K562 (cell line): Measurements from ENCODE around the gene RCC1. TPM values are rescaled to one million over a fixed set of nuclear protein-coding genes. Genes with fewer than 3 reads are reported as not detected.
A peak's percentile ranks its signal among the peaks of the same experiment; 100 is the strongest.

Experiments
- ATAC-seq: fragments of 200-7000 bp; cut with Tn5 transposase; 3 replicates; pipeline ENCODE4 v1.9.1; 2020; ENCODE audit warnings: moderate library complexity
- BruUV-seq: library from RNA; stranded (reverse); fragments of 400-500 nt; replicated peaks from 2 replicates; lab custom pipeline; 2021; lab: Mats Ljungman, UMichigan
- CTCF ChIA-PET: fragments of 300-600 bp; formaldehyde crosslinking; extraction: SDS; loops from one replicate; lab custom pipeline; 2021; ENCODE audit warnings: low intra/inter-chr PET ratio; lab: Yijun Ruan, JAX
- POLR2A ChIA-PET: fragments of 300-600, 350-650 bp; sonication (Branson Sonifier 250); formaldehyde crosslinking; extraction: SDS; loops from one replicate; lab custom pipeline; 2021; ENCODE audit warnings: antibody characterized with exemption, inconsistent platforms; lab: Yijun Ruan, JAX
- DNase-seq, 4 experiments: peaks; one replicate each; pipeline versions ENCODE4 v3.0.0 to v3.0.0-alpha.2; 2011 to 2018; ENCODE audit warnings: low spot score in 3 of 4, mixed read lengths in 3 of 4; ENCODE audit errors: extremely low read depth in 1 of 4
- FAIRE-seq: peaks from 2 replicates; lab custom pipeline; 2011; peaks lifted over from hg19 to GRCh38; lab: Jason Lieb, UNC
- H2AFZ ChIP-seq: 2 replicates; pipeline ENCODE4 v1.6.0; 2011; ENCODE audit warnings: low read depth, low read length, control low read depth, inconsistent platforms
- H3K27ac ChIP-seq: fragments of 200-600 bp; 3 replicates; pipeline ENCODE4 v1.8.0; 2011; ENCODE audit warnings: low read depth, mild to moderate bottlenecking, control low read depth, inconsistent platforms, low read length, moderate library complexity, mixed read lengths; ENCODE audit errors: extremely low read depth
- H3K27me3 ChIP-seq, 2 experiments: fragments of 300-600 bp in 1 of 2; 2 replicates in 1 of 2; 3 replicates in 1 of 2; pipeline versions ENCODE4 v1.6.0 to v1.8.0; 2011; ENCODE audit warnings: inconsistent platforms in 2 of 2, low read length in 2 of 2, mild to moderate bottlenecking in 1 of 2, mixed read lengths in 1 of 2, moderate library complexity in 1 of 2; ENCODE audit not compliant: control insufficient read depth in 2 of 2, insufficient read depth in 2 of 2
- H3K36me3 ChIP-seq: fragments of 300-600 bp; 3 replicates; pipeline ENCODE4 v1.8.0; 2011; ENCODE audit warnings: mild to moderate bottlenecking, low read length, inconsistent platforms; ENCODE audit not compliant: control insufficient read depth, insufficient read depth
- H3K4me1 ChIP-seq, 2 experiments: fragments of 200-600 bp in 1 of 2; replicated peaks in 1 of 2; 2 replicates in 1 of 2; 3 replicates in 1 of 2; pipeline versions ENCODE4 v1.5.1 to v1.8.0; 2011; ENCODE audit warnings: inconsistent platforms in 2 of 2, low read length in 2 of 2, mild to moderate bottlenecking in 1 of 2, mixed read lengths in 1 of 2, moderate library complexity in 1 of 2; ENCODE audit not compliant: control insufficient read depth in 2 of 2, insufficient read depth in 2 of 2
- H3K4me2 ChIP-seq: 2 replicates; pipeline ENCODE4 v1.6.1; 2011; ENCODE audit warnings: low read length, control low read depth, inconsistent platforms, mixed read lengths; ENCODE audit not compliant: insufficient read depth
- H3K4me3 ChIP-seq: fragments of 200-600 bp; sonication (generic), shearing (Covaris generic); 2 replicates; pipeline ENCODE4 v1.5.1; 2016; ENCODE audit warnings: control low read depth, inconsistent platforms
- H3K79me2 ChIP-seq: fragments of 200-600 bp; 3 replicates; pipeline ENCODE4 v1.8.0; 2011; ENCODE audit warnings: low read length, inconsistent platforms; ENCODE audit not compliant: control insufficient read depth, insufficient read depth
- H3K9ac ChIP-seq, 2 experiments: 2 replicates each; pipeline versions ENCODE4 v1.6.0 to v1.6.1; 2011; ENCODE audit warnings: low read depth in 2 of 2, low read length in 2 of 2, control low read depth in 1 of 2, inconsistent platforms in 1 of 2, mild to moderate bottlenecking in 1 of 2, mixed read lengths in 1 of 2; ENCODE audit not compliant: insufficient read depth in 1 of 2
- H3K9me1 ChIP-seq: one replicate; pipeline ENCODE4 v1.6.0; 2011; ENCODE audit warnings: inconsistent platforms, mild to moderate bottlenecking, low read length, moderate library complexity; ENCODE audit not compliant: control insufficient read depth, insufficient read depth
- H3K9me3 ChIP-seq: replicated peaks from 2 replicates; pipeline ENCODE4 v1.5.1; 2011; ENCODE audit warnings: low read depth, low read length, inconsistent platforms; ENCODE audit not compliant: control insufficient read depth, insufficient read depth
- H4K20me1 ChIP-seq: replicated peaks from 2 replicates; pipeline ENCODE4 v1.6.1; 2011; ENCODE audit warnings: low read length, inconsistent platforms, mixed read lengths; ENCODE audit not compliant: control insufficient read depth, insufficient read depth
- CBX8 ChIP-seq: fragments of 200-600 bp; sonication (generic); IDR thresholded peaks from 2 replicates; pipeline ENCODE4 v1.6.1; 2012; ENCODE audit warnings: borderline replicate concordance, mixed run types, low read depth, mild to moderate bottlenecking, moderate library complexity, mixed read lengths, low read length, control low read depth, inconsistent platforms; ENCODE audit not compliant: poor library complexity, severe bottlenecking; ENCODE audit errors: extremely low read depth
- HMBOX1 ChIP-seq: sonication (generic); IDR thresholded peaks from 2 replicates; pipeline ENCODE4 v1.6.1; 2016
- KLF10 ChIP-seq: fragments of 250-450 bp; sonication (Bioruptor Pico); IDR thresholded peaks from 2 replicates; pipeline ENCODE4 v1.6.1; 2021; ENCODE audit warnings: matching md5 sums
- L3MBTL2 ChIP-seq: fragments of 450-650 bp; IDR thresholded peaks from 2 replicates; pipeline ENCODE4 v1.6.1; 2016; ENCODE audit warnings: mild to moderate bottlenecking, moderate library complexity
- MBD2 ChIP-seq: sonication (generic); IDR thresholded peaks from 2 replicates; pipeline ENCODE4 v1.6.1; 2016; ENCODE audit warnings: low read depth, borderline replicate concordance
- MTF1 ChIP-seq: fragments of 250-450 bp; sonication (Bioruptor Pico); IDR thresholded peaks from 2 replicates; pipeline ENCODE4 v1.9.0; 2021; ENCODE audit warnings: moderate library complexity, mild to moderate bottlenecking, inconsistent platforms, borderline replicate concordance
- MYNN ChIP-seq, 2 experiments: sonication (generic); formaldehyde crosslinking in 1 of 2; IDR thresholded peaks; 2 replicates each; pipeline versions ENCODE4 v1.5.0 to v1.6.1; 2016 to 2020; ENCODE audit warnings: antibody characterized with exemption in 1 of 2, missing genetic modification reagents in 1 of 2
- NR2C2 ChIP-seq, 2 experiments: fragments of 200-800 bp in 1 of 2; sonication (Bioruptor generic) in 1 of 2; sonication (generic) in 1 of 2; formaldehyde crosslinking in 1 of 2; IDR thresholded peaks; 2 replicates each; pipeline versions ENCODE4 v1.6.1 to v1.8.0; 2016 to 2022; ENCODE audit warnings: mild to moderate bottlenecking in 1 of 2, missing compliant biosample characterization in 1 of 2, missing genetic modification characterization in 1 of 2, missing genetic modification reagents in 1 of 2
- POLR2AphosphoS5 ChIP-seq: IDR thresholded peaks from 2 replicates; pipeline ENCODE4 v1.6.1; 2011; ENCODE audit warnings: mild to moderate bottlenecking, low read depth, low read length, moderate library complexity; ENCODE audit not compliant: control insufficient read depth, insufficient read depth
- POU5F1 ChIP-seq: fragments of 150-350 bp; IDR thresholded peaks from 2 replicates; pipeline ENCODE4 v1.6.1; 2014; ENCODE audit warnings: borderline replicate concordance, low read length, low read depth, mild to moderate bottlenecking; ENCODE audit not compliant: partially characterized antibody
- SUPT5H ChIP-seq: fragments of 450-650 bp; IDR thresholded peaks from 2 replicates; pipeline ENCODE4 v1.6.1; 2016
- TEAD4 ChIP-seq, 2 experiments: sonication (generic) in 1 of 2; formaldehyde crosslinking in 1 of 2; IDR thresholded peaks; 2 replicates each; pipeline versions ENCODE4 v1.6.1 to v1.8.0; 2012 to 2022; ENCODE audit warnings: borderline replicate concordance in 1 of 2, inconsistent platforms in 1 of 2, low read length in 1 of 2, mild to moderate bottlenecking in 1 of 2, missing genetic modification reagents in 1 of 2
- ZBTB34 ChIP-seq: fragments of 250-450 bp; sonication (Bioruptor Pico); IDR thresholded peaks from 2 replicates; pipeline ENCODE4 v1.8.0; 2021; ENCODE audit warnings: mild to moderate bottlenecking, moderate library complexity
- ZNF133 ChIP-seq: fragments of 250-450 bp; sonication (Bioruptor Pico); IDR thresholded peaks from 2 replicates; pipeline ENCODE4 v1.4.0; 2020; ENCODE audit warnings: mild to moderate bottlenecking
- ZNF212 ChIP-seq: fragments of 450-650 bp; formaldehyde crosslinking; IDR thresholded peaks from 2 replicates; pipeline ENCODE4 v1.4.0; 2020; ENCODE audit warnings: mild to moderate bottlenecking
- ZNF311 ChIP-seq: fragments of 250-450 bp; sonication (Bioruptor Pico); IDR thresholded peaks from 2 replicates; pipeline ENCODE4 v1.4.0; 2020; ENCODE audit warnings: mild to moderate bottlenecking, moderate library complexity
- ZNF584 ChIP-seq: fragments of 200-800 bp; sonication (Bioruptor generic); IDR thresholded peaks from 2 replicates; pipeline ENCODE4 v1.6.1; 2016; ENCODE audit warnings: low read depth, mild to moderate bottlenecking, missing genetic modification characterization, missing compliant biosample characterization
- WGBS: fragments of 100-300 bp; shearing (Covaris generic); methylation state at CpG from one replicate; pipeline ENCODE4 v1.1.6; 2016; ENCODE audit warnings: low coverage, mixed read lengths; ENCODE audit not compliant: insufficient coverage; ENCODE audit errors: missing lambda C conversion rate; 5-methylcytosine and 5-hydroxymethylcytosine counted together
- in situ Hi-C: fragments of 300-500 bp; cut with MboI; formaldehyde crosslinking; loops from 4 replicates; pipeline ENCODE4 v1.15.0; 2018; ENCODE audit warnings: inconsistent platforms, mixed read lengths
- intact Hi-C: fragments of 100-400 bp; cut with micrococcal nuclease; formaldehyde crosslinking; loops from 2 replicates; pipeline ENCODE4 v1.14.2; 2022
- polyA plus RNA-seq, 8 experiments: library from polyadenylated mRNA; depleted of rRNA in 4 of 8; stranded (reverse) in 5 of 8; unstranded in 3 of 8; fragments of >200 nt; fragmentation: Nextera tagmentation in 2 of 8; fragmentation: Illumina TruSeq in 1 of 8; extraction: Ambion mirVana in 2 of 8; extraction: Trizol in 1 of 8; gene quantifications; 2 replicates each; pipeline versions ENCODE4 v1.2.1 to v1.2.3, GENCODE V29; 2011 to 2014; ENCODE audit warnings: inconsistent platforms in 1 of 8, missing spikeins in 1 of 8
- total RNA-seq, 7 experiments: library from RNA; depleted of rRNA in 6 of 7; stranded (reverse); fragments of >200 nt in 6 of 7; fragmentation: Illumina TruSeq in 2 of 7; extraction: Trizol in 2 of 7; gene quantifications; 2 replicates each; pipeline versions ENCODE4 v1.2.1 to v1.2.3, GENCODE V29; 2011 to 2021; ENCODE audit warnings: low replicate concordance in 1 of 7

RCC1 gene
- total and polyA plus RNA-seq, 9 of the 15 experiments (the other 6 are each of a cell fraction or from before 2014, with no cell fraction given) = 16.4 to 202 (median 107) TPM

- CTCF ChIA-PET = interaction anchor here (0.7 kb wide), 1 partner anchor 63 kb away, joined by 3 read pairs; no protein-coding TSS in a partner anchor
- DNase-seq (peak in 3 of 4 experiments; percentile 31 to 59 (median 49)), FAIRE-seq (peak; percentile 6), ATAC-seq (peak; percentile 6)
- WGBS = 50% methylated on average over 1 of the region's 1 CpG
- Histone ChIP-seq H3K27ac (no peak overlapping the region), H3K27me3 (no peaks in the 10 kb centered on the region), H2AFZ (no peak overlapping the region), H4K20me1 (peaks cover 33% of the 10 kb centered on the region), H3K4me1 (peaks cover 14 to 16% of the 10 kb centered on the region in 2 experiments; a peak in 3 of 5 replicates), H3K9ac (no peak overlapping the region), H3K4me2 (no peak overlapping the region), H3K79me2 (peaks cover 37% of the 10 kb centered on the region), H3K9me1 (peaks cover 11% of the 10 kb centered on the region), H3K9me3 (no peaks in the 10 kb centered on the region), H3K4me3 (no peak overlapping the region), H3K36me3 (peaks cover 66% of the 10 kb centered on the region)
- intact Hi-C loops (no loop called here), in situ Hi-C loops (no loop called here)
- no TSS peak for BruUV-seq
- POLR2A ChIA-PET = interaction anchor here (0.6 to 7.5 kb wide), 7 partner anchors 8 to 344 kb away, joined by 3 to 201 read pairs (median 7); partner anchors contain the start of genes DNAJC8, RCC1 and TRNAU1AP
- TF ChIP-seq KLF10 (CRISPR knock-in tag) (no peak), SUPT5H (peak; percentile 73), ZNF212 (CRISPR knock-in tag) (no peak), TEAD4 (IDR thresholded peaks at IDR 0.05; ENCODE audit: low read length) (no peak), TEAD4 (CRISPR knock-in tag; IDR thresholded peaks at IDR 0.05; ENCODE audit: borderline replicate concordance) (no peak), MTF1 (CRISPR knock-in tag) (no peak), ZNF311 (CRISPR knock-in tag) (no peak), L3MBTL2 (no peak), ZBTB34 (CRISPR knock-in tag) (no peak), HMBOX1 (no peak), POLR2AphosphoS5 (peak; percentile 36; the same call in 1 of the 2 replicates), CBX8 (no peak), ZNF133 (CRISPR knock-in tag) (no peak), ZNF584 (CRISPR knock-in tag) (no peak), MBD2 (peak; percentile 49; the same call in 1 of the 2 replicates), MYNN (IDR thresholded peaks at IDR 0.05) (peak; percentile 66), MYNN (CRISPR knock-in tag; IDR thresholded peaks at IDR 0.05) (no peak), NR2C2 (CRISPR knock-in tag; IDR thresholded peaks at IDR 0.05) (no peak), NR2C2 (tag; IDR thresholded peaks at IDR 0.05) (no peak), POU5F1 (no peak)
Observed at GRCh38 chr1:28577052-28577678, 71.3 kb downstream of the RCC1 start.
